ENCODE measurements around the gene DLGAP4.

DLGAP4 gene

DNA sequence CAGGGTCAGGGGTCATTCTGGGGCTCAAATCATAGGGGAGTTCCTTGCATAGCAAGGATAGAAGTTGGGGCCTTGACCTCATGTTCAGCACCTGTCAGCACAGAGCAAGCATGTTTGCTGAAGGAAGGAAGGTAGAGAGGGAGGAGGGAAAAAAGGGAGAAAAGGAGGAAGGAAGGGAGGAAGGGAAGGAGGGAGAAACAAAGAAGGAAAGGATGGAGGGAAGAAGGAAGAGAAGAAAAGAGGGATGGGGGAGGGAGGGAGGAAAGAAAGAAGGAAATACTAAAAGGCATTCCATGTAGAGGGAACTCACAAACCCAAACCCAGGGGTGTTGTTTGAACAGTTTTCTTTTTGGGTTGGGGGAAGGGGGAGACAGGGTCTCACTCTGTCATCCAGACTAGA, 80.1 kb downstream of the DLGAP4 start:
- DNase-seq, result no peak

DNA sequence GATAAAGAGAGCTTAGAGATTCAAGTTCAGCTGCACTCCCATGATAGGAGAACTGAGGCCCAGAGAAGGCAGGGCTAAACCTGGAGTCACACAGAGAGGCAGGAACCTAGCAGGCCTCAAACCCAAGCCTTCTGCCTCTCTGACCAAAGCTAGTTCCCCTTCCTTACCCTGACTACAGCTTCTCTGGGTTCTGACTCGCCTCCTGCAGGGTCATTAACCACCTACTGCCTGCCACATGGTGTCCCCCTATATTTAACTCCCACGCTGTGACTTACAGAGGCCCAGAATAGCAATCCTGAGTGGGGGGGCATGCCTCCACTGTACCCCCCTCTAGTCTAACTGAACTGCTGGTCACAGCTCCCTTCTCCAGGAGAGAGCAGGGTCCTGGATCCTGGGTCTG, 84.1 kb downstream of the DLGAP4 start:
- DNase-seq, result no peak

DNA sequence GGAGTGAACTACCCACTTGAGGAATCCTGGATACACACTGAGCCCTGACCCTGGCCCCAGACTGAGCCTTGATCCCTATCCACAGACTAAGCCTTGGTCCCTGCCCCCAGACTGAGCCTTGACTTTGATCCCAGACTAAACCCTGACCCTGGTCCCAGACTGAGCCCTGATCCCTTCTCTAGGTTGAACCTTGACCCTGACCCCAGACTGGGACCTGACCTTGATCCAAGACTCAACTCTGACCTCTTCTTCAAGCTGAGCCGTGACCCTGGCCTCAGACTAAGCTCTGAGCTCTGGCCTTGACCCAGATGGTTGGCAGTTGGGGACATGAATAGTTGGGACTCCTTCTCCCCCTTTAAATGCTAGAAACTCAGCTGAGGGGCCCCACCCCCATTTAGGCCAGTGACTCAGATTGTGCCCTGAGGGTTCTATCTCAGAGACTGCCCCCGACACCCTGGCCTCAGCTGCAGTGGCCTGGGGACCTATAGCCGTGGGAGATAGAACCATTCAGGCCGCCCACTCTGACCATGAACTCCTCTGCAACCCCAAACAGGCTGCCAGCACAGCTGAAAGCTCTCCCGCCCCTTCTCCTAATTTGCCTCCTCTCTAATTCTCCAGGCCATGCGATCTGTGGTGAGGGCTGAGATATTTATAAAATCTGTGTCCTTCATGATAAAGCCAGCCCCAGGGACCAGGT, 84.7 kb downstream of the DLGAP4 start:
- DNase-seq, result no peak

DNA sequence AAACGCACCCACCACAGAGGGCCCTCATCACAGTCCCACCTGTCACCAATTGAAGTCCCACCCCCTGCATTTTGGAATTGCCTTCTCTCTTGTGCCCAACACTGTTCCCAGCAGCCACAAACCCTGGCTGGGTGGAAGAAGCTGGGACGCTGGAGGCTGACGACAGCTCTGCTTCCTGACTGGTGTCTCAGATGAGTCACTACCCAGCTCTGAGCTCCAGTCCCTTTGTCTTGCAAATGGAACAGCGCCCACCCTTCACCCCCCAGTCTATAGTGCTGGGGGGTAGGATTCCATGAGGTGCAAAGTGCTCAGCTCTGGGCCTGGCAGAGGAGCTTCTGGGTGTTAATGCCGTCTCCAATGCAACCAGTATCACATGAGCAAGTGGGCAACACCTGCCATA, 85.3 kb downstream of the DLGAP4 start:
- DNase-seq, result peak; percentile 18

GRCh38 chr20:36391955-36392354, 85.8 kb downstream of the DLGAP4 start:
- DNase-seq, result no peak

DNA sequence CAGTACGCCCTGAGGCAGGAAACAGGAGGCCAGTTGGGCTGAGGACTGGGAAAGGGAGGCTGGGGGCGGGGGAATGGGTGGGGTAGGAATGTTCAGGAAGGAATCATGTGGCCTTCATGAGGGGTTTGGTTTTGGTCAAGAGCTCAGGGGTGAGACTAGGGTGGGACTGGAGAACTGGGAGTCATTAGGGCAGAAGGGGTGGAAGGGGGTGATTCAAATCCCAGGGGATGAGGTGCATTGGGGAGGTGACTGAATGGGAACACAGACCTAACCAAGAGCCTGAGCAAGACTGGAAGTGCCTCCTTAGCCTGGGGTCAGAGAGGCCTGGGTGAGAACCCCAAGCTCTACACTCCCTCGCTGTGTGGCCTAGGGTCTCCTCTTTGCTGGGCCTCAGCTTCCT, 86.8 kb downstream of the DLGAP4 start:
- no peak for DNase-seq

DNA sequence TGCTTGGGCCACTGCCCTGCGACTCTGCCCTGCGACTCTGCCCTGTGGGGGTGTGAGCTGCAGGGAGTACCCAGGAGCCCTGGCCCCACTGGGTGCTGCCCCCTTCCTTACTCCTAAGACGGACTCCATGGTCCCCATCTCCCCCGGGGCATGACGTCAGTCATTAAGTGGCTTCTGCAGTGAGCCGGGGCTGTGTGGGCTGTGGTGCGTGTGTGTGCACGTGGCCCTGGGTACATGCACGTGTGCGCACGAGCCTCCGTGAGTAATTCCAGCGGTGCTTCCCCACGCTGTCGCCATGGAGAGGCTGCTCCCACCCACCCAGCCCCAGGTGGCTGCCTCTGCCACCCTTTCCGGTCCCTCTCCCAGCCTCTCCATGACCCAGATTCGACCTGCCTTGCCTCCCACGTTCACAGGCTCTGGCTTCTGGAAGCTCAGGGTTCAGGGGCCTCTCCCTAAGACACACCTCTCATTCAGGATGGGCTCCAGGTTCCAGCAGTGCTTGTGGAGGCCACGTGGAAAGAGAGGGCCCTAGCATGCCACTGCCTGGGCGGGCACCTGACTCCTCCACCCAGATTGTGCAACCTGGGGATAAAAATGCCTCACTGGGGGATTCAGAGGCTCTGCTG, 88.3 kb downstream of the DLGAP4 start:
- DNase-seq, result no peak

DNA sequence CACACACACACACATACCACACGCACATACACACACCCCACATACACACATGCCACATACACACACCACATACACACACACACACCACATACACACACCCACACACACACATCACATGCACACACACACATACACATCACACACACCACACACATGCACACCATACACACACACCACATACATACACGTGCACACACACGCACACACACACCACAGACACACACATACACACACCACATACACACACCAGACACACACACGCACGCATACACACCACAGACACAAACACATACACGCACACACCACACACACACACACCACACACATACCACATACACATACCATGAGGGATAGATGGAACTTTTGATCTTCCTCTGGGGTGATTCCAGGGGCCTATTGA, 90.2 kb downstream of the DLGAP4 start:
- DNase-seq, result no peak

DNA sequence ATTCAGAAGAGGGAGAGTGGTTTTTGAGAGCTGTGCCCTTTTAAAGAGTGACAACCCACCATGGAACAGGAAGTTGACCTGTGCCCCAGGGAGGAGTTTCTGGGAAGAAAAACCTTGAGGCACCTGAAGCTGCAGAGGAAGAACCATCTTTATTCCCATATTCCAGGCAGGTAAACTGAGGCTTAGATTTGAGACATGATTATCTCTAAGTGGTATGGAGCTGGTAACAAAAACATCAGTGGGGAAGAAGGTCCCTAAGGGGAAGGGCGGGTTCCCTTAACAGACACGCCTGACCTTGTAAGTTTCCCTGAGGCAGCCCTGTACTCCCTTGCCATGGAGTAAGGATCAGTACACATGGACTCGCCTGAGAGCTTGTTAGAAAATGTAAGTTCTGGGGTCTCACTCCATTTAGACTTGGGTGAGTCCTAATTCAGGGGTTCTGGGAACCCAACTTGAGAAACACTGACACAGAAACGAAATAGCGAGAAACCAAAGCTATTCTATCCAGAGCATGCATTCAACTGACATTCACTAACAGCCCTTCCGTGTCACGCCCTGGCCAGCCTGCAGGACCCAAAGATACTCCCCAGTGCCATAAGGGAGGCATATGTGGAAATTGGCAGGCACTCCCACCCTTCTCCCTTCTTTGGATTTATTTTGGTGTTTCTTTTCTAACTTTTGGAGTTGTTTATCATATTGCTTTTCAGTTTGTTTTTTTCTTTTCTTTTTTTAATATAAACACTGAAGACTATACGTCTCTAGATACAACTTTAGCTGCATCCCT, 90.9 kb downstream of the DLGAP4 start:
- no peak for DNase-seq

DNA sequence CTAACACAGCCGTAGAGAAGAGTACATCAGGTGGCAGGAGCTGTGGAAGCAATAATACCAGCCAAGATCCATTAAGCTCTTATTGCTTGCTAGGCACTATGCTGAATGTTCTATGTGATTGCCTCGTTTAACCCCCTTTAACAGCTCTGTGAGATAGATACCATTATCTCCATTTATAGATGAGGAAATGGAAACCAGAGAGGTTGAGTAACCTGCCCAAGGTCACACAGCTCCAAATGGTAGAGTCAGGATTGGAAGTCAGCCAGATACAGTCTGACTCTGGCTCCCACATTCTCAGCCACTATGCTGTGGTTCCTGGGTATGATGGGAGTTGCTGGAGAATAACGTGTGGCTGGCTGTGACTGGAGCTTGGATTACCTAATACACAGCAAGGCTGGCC, 92.4 kb downstream of the DLGAP4 start:
- DNase-seq, result no peak

DNA sequence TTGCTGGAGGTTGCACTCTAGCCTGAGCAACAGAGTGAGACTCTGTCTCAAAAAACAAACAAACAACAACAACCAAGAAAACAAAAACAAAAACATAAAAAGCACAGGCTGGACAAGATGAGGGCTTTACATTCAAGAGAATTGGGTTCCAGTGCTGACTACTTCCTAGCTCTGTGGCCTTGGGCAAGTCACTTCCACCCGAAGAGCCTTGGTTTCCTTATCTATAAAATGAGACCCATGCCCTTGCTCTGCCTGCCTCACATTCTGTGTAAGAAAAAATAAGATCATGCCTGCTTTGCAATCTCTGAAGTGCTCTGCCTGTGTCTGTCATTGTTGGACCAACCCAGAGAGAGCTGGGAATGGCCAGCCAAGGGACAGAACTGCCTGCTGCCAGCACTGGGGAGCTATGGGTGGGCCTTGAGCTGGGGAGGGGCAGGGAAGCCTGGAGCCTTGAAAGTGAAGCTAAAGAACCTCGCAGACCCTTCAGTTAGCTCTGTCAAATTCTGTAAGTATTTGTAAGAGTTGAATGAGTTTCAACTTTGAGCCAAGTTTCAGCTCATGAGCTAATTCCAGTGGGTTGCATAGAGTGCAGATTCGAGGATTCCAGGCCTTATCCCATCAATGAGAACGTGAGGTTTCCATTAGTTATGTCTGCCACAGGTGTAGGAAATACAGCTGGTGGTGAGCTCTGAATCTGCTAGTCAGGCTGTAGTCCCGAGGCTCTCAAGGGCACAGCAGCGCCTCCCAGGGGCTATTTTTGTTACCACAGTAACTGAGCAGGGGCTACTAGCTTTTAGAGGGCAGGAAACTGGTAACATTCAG, 93.2 kb downstream of the DLGAP4 start:
- no peak for DNase-seq

DNA sequence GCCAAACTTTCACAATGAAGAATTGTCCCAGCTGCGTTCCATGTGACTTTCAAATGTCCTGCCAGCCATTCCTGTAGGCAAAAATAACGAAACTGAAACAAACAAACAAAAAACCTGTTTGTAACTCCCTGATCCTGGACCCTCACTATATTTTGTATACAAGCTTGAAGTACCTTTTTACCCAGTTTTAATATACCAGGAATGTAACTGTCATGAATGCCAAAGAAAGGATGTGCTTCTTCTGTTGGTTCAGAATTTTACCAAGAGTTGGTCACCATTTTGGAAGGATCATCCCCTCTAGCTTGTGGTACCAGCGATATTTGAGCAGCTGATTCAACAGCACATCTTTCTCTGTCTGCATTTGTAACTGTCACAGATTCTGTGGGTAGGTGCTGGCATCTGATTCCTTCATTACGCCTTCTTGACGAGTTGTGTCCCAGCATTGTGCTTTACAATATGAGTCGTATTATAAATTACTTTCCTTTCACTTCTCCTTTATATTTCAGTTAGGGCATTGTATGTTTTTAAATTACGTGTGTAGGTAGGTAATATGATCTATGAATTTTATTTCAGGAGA, 93.9 kb downstream of the DLGAP4 start:
- DNase-seq, result no peak

DNA sequence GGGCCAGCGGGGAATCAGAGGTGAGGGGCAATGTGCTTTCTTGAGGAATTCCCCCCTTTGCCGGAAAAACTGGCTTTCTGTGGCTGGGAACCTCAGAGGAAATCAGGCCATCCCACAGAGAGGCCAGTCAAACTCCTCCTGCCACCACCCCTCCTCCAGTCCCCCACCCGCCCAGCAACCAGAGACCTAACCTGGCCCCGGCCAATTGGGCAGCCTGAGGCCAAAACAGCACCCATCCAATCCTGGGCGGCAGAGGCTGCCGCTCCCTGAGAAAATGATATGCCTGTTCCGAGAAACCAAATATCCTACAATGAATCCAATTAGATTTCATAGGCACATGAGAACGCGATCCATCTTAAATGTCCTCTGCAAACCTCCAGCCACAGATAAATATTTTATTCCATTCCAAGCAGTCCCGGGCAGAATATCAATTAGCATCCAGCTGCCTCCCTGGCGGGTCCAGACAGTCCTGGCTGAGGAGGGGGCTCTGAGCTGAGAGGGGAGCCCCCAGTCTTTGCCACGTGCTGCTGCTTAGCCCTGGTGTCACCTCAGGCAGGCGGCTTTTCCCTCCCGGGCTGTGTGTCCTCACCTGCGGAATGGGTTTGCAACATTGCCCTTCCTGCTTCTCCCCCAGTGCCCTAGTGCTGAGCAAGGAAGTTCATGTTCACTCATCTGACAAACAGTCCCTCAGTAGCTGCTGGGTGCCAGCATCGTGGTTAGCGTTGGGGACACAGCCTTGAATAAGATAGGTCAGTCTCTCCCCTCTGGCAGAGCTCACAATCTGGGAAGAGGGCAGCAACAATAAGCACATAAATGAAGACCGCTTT, 95.0 kb downstream of the DLGAP4 start:
- DNase-seq, result no peak

DNA sequence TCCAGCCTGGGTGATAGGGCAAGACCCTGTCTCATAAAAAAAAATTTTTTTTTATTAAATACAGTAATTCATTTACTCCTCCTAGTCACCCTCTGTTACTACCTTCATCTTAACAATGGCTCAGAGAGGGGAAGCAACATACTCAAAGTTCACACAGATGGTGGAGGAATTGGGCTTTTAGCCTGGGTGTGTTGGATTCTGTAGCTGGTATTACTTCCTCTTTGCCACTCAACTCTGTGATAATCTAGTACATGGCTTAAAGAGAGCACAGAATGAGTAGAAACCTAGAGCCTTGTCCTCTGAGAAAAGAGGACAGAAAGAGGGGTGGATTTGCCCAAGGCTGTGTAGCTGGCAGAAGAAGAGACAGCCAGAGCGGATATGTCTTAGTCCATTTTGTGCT, 96.6 kb downstream of the DLGAP4 start:
- DNase-seq, result no peak

DNA sequence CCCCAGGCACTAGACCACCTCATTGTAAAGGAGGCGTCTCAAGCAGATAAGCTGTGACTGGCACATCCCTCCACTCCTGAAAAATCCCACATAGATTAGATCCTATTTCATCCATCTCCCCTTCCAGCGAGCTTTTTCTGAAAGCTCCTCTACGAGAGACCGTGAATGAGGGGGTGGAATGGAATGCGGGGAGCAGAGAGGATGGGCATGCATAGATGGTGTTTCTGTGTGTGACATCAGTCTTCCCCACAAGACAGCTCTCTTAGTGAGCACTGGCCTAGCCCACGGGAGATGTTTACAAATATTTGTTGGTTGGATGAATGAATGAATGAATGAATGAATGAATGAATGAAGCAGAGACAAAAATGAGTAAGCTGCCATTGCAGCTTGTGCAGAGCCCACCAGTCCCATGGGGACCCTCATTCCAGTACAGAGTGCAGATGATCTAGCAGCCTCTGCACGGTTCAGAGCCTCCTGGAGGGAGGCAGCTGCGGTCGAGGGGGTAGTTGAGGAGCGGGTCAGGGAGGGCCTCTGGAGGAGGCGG, 98.4 kb downstream of the DLGAP4 start:
- no peak for DNase-seq

DNA sequence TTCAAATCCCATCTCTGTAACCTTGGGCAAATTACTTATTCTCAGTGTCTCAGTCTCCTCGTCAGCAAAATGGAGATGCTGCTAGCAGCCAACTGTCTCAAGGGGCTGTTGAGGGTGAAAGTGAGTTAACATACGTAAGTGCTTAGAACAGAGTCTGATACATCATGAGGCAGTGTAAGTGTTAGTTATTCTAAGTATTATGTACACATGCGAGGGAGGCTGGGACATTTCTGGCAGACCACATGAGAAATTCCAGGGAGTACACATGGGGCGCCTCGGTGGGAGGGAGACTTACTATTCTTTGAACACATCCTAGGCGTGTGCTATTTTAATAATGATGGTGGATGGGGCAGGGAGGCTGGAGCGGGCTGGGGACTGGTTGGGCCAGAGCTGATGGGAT, 99.1 kb downstream of the DLGAP4 start:
- peak; percentile 55 for DNase-seq

GRCh38 chr20:36407199-36407733, 101.1 kb downstream of the DLGAP4 start:
- DNase-seq, result peak; percentile 54

DNA sequence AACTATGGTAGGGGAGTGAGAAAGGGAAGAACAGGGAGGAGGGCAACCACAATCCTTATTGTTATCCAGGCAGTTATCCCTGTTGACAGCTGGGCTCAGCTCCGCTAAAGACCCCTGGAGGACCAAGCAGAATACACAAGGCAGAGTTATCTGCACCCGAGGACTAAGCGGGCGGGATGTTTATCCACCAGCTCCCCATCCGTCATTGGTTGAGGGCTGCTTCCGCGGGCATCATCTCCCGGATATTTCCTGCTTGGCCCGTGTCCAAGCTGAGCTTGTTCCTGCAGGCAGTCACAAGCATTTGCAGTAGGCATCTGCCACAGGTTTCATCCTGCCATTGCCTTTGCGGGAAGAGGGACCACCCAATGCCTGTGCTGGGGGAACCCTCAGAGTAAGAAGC, 102.1 kb downstream of the DLGAP4 start:
- DNase-seq, result peak; percentile 41

- no peak for DNase-seq
Observed at GRCh38 chr20:36411861-36412454, 105.8 kb downstream of the DLGAP4 start.

GRCh38 chr20:36415475-36416002, 109.4 kb downstream of the DLGAP4 start:
- DNase-seq, result no peak

All from fibroblast of skin of back (primary cell).